ENCODE results near the gene GAS1.

DNA sequence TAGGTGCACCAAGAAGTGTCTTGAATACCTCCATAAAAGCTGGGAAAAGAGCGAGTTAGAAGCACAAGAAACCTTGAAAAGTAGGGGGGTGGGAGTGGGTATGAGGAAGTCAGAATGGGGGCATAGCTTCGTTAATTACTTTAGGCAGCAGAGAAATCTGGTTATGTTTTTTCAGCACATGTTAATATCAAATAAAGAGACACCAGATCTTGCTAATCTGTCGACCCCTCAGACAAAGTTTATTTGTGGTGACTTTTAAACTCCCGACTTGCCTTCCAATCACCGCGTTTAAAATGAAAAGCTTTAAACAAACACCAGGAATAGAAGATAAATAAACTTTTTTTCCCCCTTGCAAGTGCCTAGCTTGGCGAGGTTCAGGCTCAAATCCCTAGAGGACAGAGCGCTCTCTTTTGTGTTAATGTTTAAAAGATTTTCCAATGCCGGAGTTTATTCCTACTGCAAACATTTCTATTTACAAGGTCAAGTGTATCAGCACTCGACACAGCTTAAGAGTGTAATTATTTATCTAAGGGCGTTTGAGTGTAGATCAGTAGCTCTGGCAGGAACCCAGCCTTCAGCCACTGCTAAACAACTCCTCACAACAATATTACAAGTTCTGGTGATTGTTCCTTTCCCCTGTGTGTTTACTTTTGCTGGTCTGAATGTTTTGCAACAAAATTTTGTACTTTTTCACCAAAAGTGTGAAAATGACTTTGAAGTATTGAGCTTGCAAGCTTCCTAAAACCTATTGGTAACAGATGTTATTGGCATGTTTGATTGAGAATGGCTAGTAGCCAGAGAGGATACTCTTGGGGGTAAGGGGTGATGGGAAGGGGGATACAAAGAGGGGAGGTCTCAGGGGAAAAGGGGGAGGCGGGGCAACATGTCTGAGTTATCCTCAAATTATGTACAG, 3.8 kb downstream of the GAS1 start:
- TF ChIP-seq, protein P1, sequence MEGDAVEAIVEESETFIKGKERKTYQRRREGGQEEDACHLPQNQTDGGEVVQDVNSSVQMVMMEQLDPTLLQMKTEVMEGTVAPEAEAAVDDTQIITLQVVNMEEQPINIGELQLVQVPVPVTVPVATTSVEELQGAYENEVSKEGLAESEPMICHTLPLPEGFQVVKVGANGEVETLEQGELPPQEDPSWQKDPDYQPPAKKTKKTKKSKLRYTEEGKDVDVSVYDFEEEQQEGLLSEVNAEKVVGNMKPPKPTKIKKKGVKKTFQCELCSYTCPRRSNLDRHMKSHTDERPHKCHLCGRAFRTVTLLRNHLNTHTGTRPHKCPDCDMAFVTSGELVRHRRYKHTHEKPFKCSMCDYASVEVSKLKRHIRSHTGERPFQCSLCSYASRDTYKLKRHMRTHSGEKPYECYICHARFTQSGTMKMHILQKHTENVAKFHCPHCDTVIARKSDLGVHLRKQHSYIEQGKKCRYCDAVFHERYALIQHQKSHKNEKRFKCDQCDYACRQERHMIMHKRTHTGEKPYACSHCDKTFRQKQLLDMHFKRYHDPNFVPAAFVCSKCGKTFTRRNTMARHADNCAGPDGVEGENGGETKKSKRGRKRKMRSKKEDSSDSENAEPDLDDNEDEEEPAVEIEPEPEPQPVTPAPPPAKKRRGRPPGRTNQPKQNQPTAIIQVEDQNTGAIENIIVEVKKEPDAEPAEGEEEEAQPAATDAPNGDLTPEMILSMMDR (conservative IDR thresholded peaks at IDR 0.05) = no peak
- TF ChIP-seq ZFX (IDR thresholded peaks at IDR 0.05) = no peak

Measured in C4-2B (cell line).